Kidney (tissue), 14 donors: ENCODE results near the gene MAJIN. TPM values are rescaled to one million over a fixed set of nuclear protein-coding genes. Genes with fewer than 3 reads are reported as not detected.

Experiments
- DNase-seq, 5 donors: peaks; one replicate each; pipeline ENCODE4 v3.0.0-alpha.2; 2013 to 2020
- FAIRE-seq: peaks from 2 replicates; lab custom pipeline; 2012; peaks lifted over from hg19 to GRCh38; lab: Jason Lieb, UNC
- H3K27ac ChIP-seq, 2 donors: one replicate each; pipeline ENCODE4 v1.7.0; 2013; ENCODE audit warnings: low read depth in 2 of 2, low read length in 2 of 2, inconsistent platforms in 1 of 2
- H3K27me3 ChIP-seq: one replicate; pipeline ENCODE4 v1.7.1; 2013; ENCODE audit warnings: low read length, inconsistent platforms; ENCODE audit not compliant: control insufficient read depth, insufficient read depth
- H3K36me3 ChIP-seq, 3 donors: one replicate each; pipeline versions ENCODE4 v1.7.0 to v1.7.1; 2013; ENCODE audit warnings: low read length in 3 of 3, control low read depth in 1 of 3, inconsistent platforms in 1 of 3; ENCODE audit not compliant: insufficient read depth in 3 of 3, control insufficient read depth in 2 of 3
- H3K4me1 ChIP-seq, 3 donors: one replicate each; pipeline versions ENCODE4 v1.7.0 to v1.7.1; 2013; ENCODE audit warnings: low read length in 3 of 3, inconsistent platforms in 1 of 3, low read depth in 1 of 3; ENCODE audit not compliant: control insufficient read depth in 2 of 3, insufficient read depth in 2 of 3
- H3K4me3 ChIP-seq, 3 donors: one replicate each; pipeline versions ENCODE4 v1.7.0 to v1.8.1; 2013; ENCODE audit warnings: low read length in 3 of 3, control low read depth in 1 of 3, inconsistent platforms in 1 of 3
- H3K9ac ChIP-seq, 3 donors: one replicate each; pipeline versions ENCODE4 v1.7.0 to v1.7.1; 2013; ENCODE audit warnings: low read length in 3 of 3, control low read depth in 1 of 3, inconsistent platforms in 1 of 3
- H3K9me3 ChIP-seq, 3 donors: one replicate each; pipeline versions ENCODE4 v1.7.0 to v1.7.1; 2013; ENCODE audit warnings: low read length in 3 of 3, control low read depth in 1 of 3, inconsistent platforms in 1 of 3; ENCODE audit not compliant: control insufficient read depth in 2 of 3, insufficient read depth in 1 of 3
- intact Hi-C: fragments of 100-400 bp; cut with DNase I; formaldehyde crosslinking; loops from one replicate; pipeline ENCODE4 v1.11.1; 2022
- polyA plus RNA-seq: library from polyadenylated mRNA; stranded (reverse); fragments of 350-450 nt; fragmentation: Illumina TruSeq; extraction: RNeasy Lipid Tissue Mini Kit (QIAGEN cat#74804); gene quantifications from one replicate; pipeline ENCODE4 v1.2.3, GENCODE V29; 2014; ENCODE audit warnings: low read depth, low replicate concordance; ENCODE audit not compliant: insufficient read depth
- total RNA-seq: library from RNA; stranded (reverse); fragmentation: NEBNext Ultra II Directional; extraction: Animal tissue kit (Norgen Biotek cat#: 25700); gene quantifications from one replicate; pipeline ENCODE4 v1.2.1, GENCODE V29; 2021
- TF ChIP-seq, protein P1 (sequence below): IDR thresholded peaks from 3 replicates; pipeline ENCODE4 v1.5.1; 2012; ENCODE audit warnings: mild to moderate bottlenecking, moderate library complexity, borderline replicate concordance; ENCODE audit not compliant: insufficient read depth; ENCODE audit errors: extremely low read depth
- donor health status: control.
- donor health status: control.
- donor health status: control.
- donor health status: control.
- donor health status: control.
- donor health status: DM: yes; HTN: yes; CAD: no.
- donor health status: Normal renal cell carcinoma (clear cell type).

Gene MAJIN
- total and polyA plus RNA-seq, 2 donors from 2014 or later = 0.80 TPM; not detected in 1

DNA sequence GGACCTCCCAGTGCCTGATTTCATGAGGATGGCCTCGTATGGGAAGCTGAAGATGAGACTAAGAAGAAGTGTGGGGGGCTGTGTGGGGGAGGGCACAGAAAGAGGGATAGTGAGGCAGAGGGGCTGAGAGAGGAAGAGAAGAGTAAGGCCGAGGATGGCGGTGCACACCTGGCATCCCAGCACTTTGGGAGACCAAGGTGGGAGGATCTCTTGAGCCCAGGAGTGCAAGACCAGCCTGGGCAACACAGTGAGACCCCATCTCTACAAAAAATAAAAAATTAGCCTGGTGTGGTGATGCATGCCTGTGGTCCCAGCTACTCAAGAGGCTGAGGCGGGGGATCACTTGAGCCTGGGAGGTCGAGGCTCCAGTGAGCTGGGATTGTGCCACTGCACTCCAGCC lies 80.0 kb downstream of the MAJIN start:
- Histone ChIP-seq H3K36me3 (no peaks in the 10 kb centered on the region), H3K27ac (peak overlapping the region; percentile 27 to 57), H3K9me3 (no peaks in the 10 kb centered on the region), H3K9ac (peak overlapping the region in 1 of 3 donors; percentile 58), H3K27me3 (no peaks in the 10 kb centered on the region), H3K4me1 (peaks cover 0 to 28% (median 3%) of the 10 kb centered on the region in 3 donors), H3K4me3 (peak overlapping the region in 2 of 3 donors; percentile 68 to 69)
- TF ChIP-seq, protein P1, sequence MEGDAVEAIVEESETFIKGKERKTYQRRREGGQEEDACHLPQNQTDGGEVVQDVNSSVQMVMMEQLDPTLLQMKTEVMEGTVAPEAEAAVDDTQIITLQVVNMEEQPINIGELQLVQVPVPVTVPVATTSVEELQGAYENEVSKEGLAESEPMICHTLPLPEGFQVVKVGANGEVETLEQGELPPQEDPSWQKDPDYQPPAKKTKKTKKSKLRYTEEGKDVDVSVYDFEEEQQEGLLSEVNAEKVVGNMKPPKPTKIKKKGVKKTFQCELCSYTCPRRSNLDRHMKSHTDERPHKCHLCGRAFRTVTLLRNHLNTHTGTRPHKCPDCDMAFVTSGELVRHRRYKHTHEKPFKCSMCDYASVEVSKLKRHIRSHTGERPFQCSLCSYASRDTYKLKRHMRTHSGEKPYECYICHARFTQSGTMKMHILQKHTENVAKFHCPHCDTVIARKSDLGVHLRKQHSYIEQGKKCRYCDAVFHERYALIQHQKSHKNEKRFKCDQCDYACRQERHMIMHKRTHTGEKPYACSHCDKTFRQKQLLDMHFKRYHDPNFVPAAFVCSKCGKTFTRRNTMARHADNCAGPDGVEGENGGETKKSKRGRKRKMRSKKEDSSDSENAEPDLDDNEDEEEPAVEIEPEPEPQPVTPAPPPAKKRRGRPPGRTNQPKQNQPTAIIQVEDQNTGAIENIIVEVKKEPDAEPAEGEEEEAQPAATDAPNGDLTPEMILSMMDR = no peak
- intact Hi-C loops = loop anchor here (5.0 kb wide), 1 partner anchor 40 kb away; no protein-coding TSS in a partner anchor
- FAIRE-seq (no peak), DNase-seq (no peak)

DNA sequence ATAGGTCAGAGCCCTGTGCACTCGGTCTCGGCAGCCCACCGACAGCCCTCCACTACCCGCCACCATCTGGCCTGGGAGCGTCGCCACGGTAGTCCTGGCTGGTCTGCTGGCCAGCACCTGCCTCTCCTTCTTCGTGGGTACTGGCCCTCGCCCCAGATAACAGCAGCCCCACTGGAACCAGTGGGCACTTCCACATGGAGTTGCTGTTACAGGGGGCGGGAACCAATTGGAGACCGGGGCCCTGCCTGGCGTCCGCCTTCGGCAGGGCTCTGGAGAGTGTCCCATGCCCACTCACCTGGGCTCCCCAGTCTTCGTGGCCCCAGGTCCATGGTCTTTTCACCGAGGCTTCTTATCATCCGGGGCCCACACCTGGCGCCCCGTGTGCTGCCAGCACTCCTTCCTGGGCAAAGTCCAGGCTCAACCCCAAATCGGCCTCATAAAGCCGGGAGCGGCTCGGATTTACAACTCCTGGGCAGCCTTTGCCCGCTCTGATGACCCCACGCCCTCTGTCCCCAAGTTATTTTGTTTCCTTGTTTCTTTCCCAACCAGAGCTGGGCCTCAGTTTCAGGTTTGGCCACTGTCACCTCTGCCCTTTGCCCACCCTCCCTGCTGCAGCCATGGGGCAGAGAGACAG lies 80.6 kb downstream of the MAJIN start:
- Histone ChIP-seq H3K4me1 (peaks cover 0 to 28% (median 3%) of the 10 kb centered on the region in 3 donors), H3K9me3 (no peaks in the 10 kb centered on the region), H3K27me3 (no peaks in the 10 kb centered on the region), H3K4me3 (peak overlapping the region in 2 of 3 donors; percentile 28 to 68), H3K9ac (no peak overlapping the region), H3K27ac (peak overlapping the region in 1 of 2 donors; percentile 51), H3K36me3 (no peaks in the 10 kb centered on the region)
- DNase-seq = peak in 1 of 5 donors; percentile 47
- intact Hi-C loops = loop anchor here (5.0 kb wide), 1 partner anchor 39 kb away; no protein-coding TSS in a partner anchor
- no peak for FAIRE-seq
- TF ChIP-seq, protein P1 = no peak

DNA sequence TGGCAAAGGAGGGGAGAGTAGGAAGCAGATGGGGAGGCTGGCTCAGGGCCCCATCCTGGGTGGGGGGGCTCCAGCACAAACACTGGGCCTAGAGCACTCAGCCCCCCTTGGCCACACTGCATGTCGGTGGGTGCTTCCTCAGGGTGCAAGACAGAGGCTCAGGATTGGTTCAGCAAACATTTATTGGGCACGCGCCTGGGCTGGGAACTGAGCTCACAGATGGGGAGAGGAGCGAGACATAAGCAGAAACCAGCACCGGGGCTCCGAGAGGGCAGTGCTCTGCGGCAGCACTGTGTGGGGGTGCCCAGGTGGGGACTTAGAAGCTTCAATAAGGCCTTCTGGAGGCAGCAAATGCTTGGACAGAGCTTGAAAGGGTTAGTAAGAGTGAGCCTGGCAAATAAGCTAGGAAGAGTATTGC lies 81.4 kb downstream of the MAJIN start:
- TF ChIP-seq, protein P1 = no peak
- Histone ChIP-seq H3K27me3 (no peaks in the 10 kb centered on the region), H3K9me3 (no peaks in the 10 kb centered on the region), H3K27ac (peak overlapping the region in 1 of 2 donors; percentile 32), H3K9ac (no peak overlapping the region), H3K4me1 (peaks cover 0 to 28% (median 3%) of the 10 kb centered on the region in 3 donors), H3K36me3 (no peaks in the 10 kb centered on the region), H3K4me3 (peak overlapping the region in 2 of 3 donors; percentile 28 to 68)
- no peak for DNase-seq
- no peak for FAIRE-seq
- intact Hi-C loops = loop anchor here (5.0 kb wide), 1 partner anchor 38 kb away; no protein-coding TSS in a partner anchor
